ENCODE data around the gene HOXA10.

Gene HOXA10

GRCh38 chr7:27158436-27159265, 15.5 kb downstream of the HOXA10 start:
- no peak for TF ChIP-seq POLR2A (IDR thresholded peaks at IDR 0.05; ENCODE audit: extremely low read depth, insufficient read length)
- TF ChIP-seq MYC (IDR thresholded peaks at IDR 0.05; ENCODE audit: low read depth, low read length) = no peak
- TF ChIP-seq, protein P1, sequence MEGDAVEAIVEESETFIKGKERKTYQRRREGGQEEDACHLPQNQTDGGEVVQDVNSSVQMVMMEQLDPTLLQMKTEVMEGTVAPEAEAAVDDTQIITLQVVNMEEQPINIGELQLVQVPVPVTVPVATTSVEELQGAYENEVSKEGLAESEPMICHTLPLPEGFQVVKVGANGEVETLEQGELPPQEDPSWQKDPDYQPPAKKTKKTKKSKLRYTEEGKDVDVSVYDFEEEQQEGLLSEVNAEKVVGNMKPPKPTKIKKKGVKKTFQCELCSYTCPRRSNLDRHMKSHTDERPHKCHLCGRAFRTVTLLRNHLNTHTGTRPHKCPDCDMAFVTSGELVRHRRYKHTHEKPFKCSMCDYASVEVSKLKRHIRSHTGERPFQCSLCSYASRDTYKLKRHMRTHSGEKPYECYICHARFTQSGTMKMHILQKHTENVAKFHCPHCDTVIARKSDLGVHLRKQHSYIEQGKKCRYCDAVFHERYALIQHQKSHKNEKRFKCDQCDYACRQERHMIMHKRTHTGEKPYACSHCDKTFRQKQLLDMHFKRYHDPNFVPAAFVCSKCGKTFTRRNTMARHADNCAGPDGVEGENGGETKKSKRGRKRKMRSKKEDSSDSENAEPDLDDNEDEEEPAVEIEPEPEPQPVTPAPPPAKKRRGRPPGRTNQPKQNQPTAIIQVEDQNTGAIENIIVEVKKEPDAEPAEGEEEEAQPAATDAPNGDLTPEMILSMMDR (IDR thresholded peaks at IDR 0.05; ENCODE audit: low read depth, low read length) = no peak
- TF ChIP-seq, protein P2, sequence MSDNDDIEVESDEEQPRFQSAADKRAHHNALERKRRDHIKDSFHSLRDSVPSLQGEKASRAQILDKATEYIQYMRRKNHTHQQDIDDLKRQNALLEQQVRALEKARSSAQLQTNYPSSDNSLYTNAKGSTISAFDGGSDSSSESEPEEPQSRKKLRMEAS (IDR thresholded peaks at IDR 0.05; ENCODE audit: low read depth, low read length) = no peak
- no peak for DNase-seq (ENCODE audit: low read depth)
- no peak overlapping the region for H3K4me3 ChIP-seq (ENCODE audit: low read depth, low read length)

DNA sequence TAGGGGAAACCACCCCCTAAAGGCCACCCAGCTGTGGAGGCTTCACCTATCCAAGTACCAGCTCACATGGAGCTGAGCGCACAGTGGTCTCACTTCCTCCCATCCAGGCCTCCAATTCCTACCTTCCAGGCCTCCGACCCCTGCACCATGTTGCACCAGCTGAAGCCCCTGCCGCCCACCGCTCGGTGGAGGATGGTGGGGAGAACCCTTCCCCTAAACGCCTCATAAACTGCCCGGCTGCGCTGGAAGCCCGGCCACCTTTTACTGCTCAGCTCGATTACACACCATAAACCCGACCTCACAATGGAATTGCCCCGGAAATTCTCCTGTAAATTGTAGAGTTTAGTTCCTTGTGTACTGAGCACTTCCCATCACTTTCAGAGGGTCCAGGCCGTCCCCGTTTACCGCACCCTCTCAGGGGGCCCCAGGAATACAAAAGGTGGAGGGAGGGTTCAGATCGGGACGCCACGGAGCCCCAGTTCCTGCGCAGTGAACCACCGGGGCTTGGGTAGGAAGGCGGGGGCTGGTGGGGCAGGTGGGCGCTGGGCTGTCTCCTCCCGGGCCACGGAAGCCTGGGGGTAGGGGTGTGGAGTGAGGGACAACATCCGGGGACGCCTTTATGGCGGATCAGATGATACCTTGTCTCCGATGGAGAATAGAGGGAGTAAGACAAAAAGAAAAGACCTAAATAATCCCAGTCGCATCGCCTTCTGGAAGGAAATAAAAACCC, 16.3 kb downstream of the HOXA10 start:
- TF ChIP-seq, protein P1 (IDR thresholded peaks at IDR 0.05; ENCODE audit: low read depth, low read length) = no peak
- no peak for TF ChIP-seq POLR2A (IDR thresholded peaks at IDR 0.05; ENCODE audit: extremely low read depth, insufficient read length)
- no peak for DNase-seq (ENCODE audit: low read depth)
- no peak overlapping the region for H3K4me3 ChIP-seq (ENCODE audit: low read depth, low read length)

GRCh38 chr7:27156916-27157701, 17.0 kb downstream of the HOXA10 start:
- DNase-seq (ENCODE audit: low read depth) = no peak
- no peak overlapping the region for H3K4me3 ChIP-seq (ENCODE audit: low read depth, low read length)

DNA sequence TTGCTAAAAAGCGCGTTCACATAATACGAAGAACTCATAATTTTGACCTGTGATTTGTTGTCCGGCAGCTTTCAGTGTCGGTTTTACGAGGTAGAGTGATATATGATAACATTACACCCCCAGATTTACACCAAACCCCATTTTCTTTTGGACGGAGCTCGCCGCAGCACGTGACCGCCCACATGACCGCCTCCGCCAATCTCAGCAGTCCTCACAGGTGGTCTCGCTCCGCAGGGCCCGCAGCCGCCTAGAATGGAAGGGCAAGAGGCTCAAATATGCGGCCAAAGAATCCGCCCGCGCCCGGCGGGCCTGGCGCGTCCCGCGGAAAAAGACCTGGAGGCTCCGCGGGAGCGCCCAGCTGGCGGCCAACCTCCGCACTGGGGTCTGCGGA, 17.6 kb downstream of the HOXA10 start, which contains the start of gene HOXA7:
Gene HOXA7 (minus strand): TSS at position 168 of the 391 bp plus-strand sequence. CDS start 130 bp downstream, at position 38.
- TF ChIP-seq, protein P2 (IDR thresholded peaks at IDR 0.05; ENCODE audit: low read depth, low read length) = no peak
- no peak for TF ChIP-seq POLR2A (IDR thresholded peaks at IDR 0.05; ENCODE audit: extremely low read depth, insufficient read length)
- TF ChIP-seq MYC (IDR thresholded peaks at IDR 0.05; ENCODE audit: low read depth, low read length) = no peak
- TF ChIP-seq, protein P1 (IDR thresholded peaks at IDR 0.05; ENCODE audit: low read depth, low read length) = no peak
- peak; percentile 37 for DNase-seq (ENCODE audit: low read depth)
- H3K4me3 ChIP-seq (ENCODE audit: low read depth, low read length) = peak within 1 kb of the TSS; percentile 45

More at GRCh38 chr7:27156916-27157701, 17.0 kb downstream of the HOXA10 start:
- no peak for TF ChIP-seq MYC (IDR thresholded peaks at IDR 0.05; ENCODE audit: low read depth, low read length)
- TF ChIP-seq, protein P2 (IDR thresholded peaks at IDR 0.05; ENCODE audit: low read depth, low read length) = no peak
- TF ChIP-seq, protein P1 (IDR thresholded peaks at IDR 0.05; ENCODE audit: low read depth, low read length) = no peak
- no peak for TF ChIP-seq POLR2A (IDR thresholded peaks at IDR 0.05; ENCODE audit: extremely low read depth, insufficient read length)

GRCh38 chr7:27155816-27156507, 18.2 kb downstream of the HOXA10 start:
- DNase-seq (ENCODE audit: low read depth) = peak; percentile 56
- peak overlapping the region; percentile 45 for H3K4me3 ChIP-seq (ENCODE audit: low read depth, low read length)
- no peak for TF ChIP-seq POLR2A (IDR thresholded peaks at IDR 0.05; ENCODE audit: extremely low read depth, insufficient read length)
- TF ChIP-seq, protein P2 (IDR thresholded peaks at IDR 0.05; ENCODE audit: low read depth, low read length) = no peak
- no peak for TF ChIP-seq MYC (IDR thresholded peaks at IDR 0.05; ENCODE audit: low read depth, low read length)
